GM23338 (cell line): Measurements from ENCODE around the gene COG2.

ENCODE experiments used
- EZH2 ChIP-seq: fragments of 200-600 bp; sonication (generic); IDR thresholded peaks from one replicate; pipeline ENCODE4 v1.8.0; 2017; ENCODE audit warnings: antibody characterized with exemption, mild to moderate bottlenecking, low read depth; ENCODE audit not compliant: unreplicated experiment
- JUNB ChIP-seq: IDR thresholded peaks from one replicate; pipeline ENCODE4 v1.6.1; 2016; ENCODE audit warnings: antibody characterized with exemption; ENCODE audit not compliant: unreplicated experiment
- POLR2AphosphoS5 ChIP-seq: IDR thresholded peaks from 2 replicates; pipeline ENCODE4 v1.6.1; 2016; ENCODE audit warnings: antibody characterized with exemption, low read depth
- TF ChIP-seq, protein P1 (sequence below), 2 experiments: fragments of 200-600 bp in 1 of 2; sonication (generic) in 1 of 2; conservative IDR thresholded peaks; 2 replicates each; pipeline versions ENCODE4 v1.5.1 to v1.6.1; 2016 to 2017; ENCODE audit warnings: antibody characterized with exemption in 2 of 2, low read depth in 2 of 2, mild to moderate bottlenecking in 2 of 2, moderate library complexity in 1 of 2
- TF ChIP-seq, protein P2 (sequence below): IDR thresholded peaks from one replicate; pipeline ENCODE4 v1.6.1; 2018; ENCODE audit warnings: antibody characterized with exemption; ENCODE audit not compliant: unreplicated experiment

DNA sequence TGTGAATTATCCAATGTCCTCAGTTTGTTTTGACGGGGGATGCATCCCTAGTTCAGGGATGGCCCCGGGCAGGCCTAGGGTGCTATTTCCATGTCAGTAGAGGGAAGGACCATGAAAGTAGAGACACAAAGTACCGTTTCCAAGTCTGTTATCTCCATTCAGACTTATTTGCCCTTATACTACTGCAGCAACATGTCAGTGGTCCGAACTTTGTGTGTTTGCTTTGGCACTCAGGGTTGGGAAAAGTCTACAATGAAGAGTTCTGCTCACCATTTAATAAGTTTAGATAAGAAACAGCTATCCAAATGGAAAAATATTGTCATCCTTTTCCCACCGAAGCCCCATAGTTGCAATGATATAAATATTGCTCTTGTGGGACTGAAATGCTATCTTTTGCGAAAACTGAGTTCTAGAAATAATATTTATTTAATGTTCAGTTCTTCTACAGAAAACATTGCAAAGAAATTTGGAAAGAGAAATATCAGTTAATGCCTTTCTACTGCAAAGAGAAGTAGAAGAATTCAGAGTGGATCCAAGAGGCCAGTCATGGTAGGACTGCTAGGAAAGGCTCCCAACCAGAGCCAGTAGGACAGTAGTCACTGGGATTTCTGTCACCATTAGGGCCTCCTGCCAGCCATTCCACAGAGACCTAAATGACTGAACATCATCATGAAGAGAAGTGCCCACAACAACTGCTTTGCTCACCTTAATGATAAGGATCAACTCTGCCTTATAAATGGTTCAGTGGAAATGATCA, 83.2 kb downstream of the COG2 start:
- TF ChIP-seq, protein P1, sequence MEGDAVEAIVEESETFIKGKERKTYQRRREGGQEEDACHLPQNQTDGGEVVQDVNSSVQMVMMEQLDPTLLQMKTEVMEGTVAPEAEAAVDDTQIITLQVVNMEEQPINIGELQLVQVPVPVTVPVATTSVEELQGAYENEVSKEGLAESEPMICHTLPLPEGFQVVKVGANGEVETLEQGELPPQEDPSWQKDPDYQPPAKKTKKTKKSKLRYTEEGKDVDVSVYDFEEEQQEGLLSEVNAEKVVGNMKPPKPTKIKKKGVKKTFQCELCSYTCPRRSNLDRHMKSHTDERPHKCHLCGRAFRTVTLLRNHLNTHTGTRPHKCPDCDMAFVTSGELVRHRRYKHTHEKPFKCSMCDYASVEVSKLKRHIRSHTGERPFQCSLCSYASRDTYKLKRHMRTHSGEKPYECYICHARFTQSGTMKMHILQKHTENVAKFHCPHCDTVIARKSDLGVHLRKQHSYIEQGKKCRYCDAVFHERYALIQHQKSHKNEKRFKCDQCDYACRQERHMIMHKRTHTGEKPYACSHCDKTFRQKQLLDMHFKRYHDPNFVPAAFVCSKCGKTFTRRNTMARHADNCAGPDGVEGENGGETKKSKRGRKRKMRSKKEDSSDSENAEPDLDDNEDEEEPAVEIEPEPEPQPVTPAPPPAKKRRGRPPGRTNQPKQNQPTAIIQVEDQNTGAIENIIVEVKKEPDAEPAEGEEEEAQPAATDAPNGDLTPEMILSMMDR (conservative IDR thresholded peaks at IDR 0.05; ENCODE audit: low read depth in 2 of 2): no peak
- TF ChIP-seq POLR2AphosphoS5 (no peak), JUNB (no peak), EZH2 (no peak)
- TF ChIP-seq, protein P2, sequence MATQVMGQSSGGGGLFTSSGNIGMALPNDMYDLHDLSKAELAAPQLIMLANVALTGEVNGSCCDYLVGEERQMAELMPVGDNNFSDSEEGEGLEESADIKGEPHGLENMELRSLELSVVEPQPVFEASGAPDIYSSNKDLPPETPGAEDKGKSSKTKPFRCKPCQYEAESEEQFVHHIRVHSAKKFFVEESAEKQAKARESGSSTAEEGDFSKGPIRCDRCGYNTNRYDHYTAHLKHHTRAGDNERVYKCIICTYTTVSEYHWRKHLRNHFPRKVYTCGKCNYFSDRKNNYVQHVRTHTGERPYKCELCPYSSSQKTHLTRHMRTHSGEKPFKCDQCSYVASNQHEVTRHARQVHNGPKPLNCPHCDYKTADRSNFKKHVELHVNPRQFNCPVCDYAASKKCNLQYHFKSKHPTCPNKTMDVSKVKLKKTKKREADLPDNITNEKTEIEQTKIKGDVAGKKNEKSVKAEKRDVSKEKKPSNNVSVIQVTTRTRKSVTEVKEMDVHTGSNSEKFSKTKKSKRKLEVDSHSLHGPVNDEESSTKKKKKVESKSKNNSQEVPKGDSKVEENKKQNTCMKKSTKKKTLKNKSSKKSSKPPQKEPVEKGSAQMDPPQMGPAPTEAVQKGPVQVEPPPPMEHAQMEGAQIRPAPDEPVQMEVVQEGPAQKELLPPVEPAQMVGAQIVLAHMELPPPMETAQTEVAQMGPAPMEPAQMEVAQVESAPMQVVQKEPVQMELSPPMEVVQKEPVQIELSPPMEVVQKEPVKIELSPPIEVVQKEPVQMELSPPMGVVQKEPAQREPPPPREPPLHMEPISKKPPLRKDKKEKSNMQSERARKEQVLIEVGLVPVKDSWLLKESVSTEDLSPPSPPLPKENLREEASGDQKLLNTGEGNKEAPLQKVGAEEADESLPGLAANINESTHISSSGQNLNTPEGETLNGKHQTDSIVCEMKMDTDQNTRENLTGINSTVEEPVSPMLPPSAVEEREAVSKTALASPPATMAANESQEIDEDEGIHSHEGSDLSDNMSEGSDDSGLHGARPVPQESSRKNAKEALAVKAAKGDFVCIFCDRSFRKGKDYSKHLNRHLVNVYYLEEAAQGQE: no peak
